ENCODE data around the gene OR10S1.
"Not testable (repeated sequence)": the region's sequence is repeated elsewhere in the genome, so short reads cannot be mapped to it uniquely, and the experiment has no call there.

OR10S1 gene, protein sequence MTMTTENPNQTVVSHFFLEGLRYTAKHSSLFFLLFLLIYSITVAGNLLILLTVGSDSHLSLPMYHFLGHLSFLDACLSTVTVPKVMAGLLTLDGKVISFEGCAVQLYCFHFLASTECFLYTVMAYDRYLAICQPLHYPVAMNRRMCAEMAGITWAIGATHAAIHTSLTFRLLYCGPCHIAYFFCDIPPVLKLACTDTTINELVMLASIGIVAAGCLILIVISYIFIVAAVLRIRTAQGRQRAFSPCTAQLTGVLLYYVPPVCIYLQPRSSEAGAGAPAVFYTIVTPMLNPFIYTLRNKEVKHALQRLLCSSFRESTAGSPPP

DNA sequence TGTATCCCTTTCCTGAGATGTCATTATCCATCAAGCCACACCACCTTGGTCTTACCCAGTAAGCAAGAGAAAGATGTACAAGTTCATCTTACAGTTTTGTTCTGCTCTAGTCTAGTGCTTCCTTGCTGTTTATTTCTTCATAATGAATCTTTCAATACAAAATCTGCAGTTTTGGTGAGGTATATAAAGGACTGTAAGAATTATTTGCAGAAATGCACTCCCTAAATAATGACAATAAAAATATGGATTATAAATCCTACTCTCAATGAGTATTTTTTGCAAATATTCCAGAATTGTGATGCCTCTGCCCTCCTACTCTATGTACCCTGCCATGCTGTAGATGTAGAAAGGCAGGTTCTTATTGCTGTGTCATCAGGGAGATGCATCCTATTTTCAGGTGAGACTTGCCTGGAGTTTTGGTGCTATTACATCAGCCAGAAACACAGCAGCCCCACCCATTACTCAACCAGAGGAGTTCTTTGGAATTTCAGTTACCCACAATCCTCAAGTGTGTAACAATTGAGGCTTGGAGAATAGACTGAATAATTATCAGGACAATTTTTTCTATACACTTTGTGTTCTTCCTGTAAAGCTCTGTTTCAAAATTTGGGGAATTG is at the start of gene OR10S1:
OR10S1 (minus strand) TSS at position 51 of the 617 bp plus-strand sequence. CDS start 117 bp downstream, outside the sequence.
- DNase-seq (ENCODE audit: low read depth) = no peak

DNA sequence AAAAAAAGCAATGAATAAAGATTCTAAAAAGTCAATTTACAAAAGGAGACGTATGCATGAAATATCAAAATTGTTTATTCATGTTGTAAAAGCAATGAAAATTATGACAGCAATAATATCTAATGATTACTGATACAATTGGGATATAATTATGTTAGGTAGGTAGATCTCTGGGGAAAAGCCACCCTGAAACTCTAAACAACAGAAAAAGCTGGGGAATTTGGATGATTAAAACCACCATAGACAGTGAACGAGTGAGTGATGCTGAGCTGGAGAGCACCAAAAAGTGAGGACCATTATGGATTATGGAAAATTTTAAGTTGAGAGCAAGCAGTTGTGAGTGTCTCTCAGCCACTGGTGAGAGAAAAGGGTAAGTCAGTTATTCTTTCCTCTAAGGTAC is 48.9 kb upstream of the OR10S1 start, which contains the start of gene OR10G8:
OR10G8 (plus strand) TSS at position 301 of the 400 bp plus-strand sequence. CDS start 2,825 bp downstream, outside the sequence.
- DNase-seq (ENCODE audit: low read depth) = no peak

GRCh38 chr11:124015837-124016236 is 38.3 kb upstream of the OR10S1 start:
- DNase-seq (ENCODE audit: low read depth) = not testable (repeated sequence)

DNA sequence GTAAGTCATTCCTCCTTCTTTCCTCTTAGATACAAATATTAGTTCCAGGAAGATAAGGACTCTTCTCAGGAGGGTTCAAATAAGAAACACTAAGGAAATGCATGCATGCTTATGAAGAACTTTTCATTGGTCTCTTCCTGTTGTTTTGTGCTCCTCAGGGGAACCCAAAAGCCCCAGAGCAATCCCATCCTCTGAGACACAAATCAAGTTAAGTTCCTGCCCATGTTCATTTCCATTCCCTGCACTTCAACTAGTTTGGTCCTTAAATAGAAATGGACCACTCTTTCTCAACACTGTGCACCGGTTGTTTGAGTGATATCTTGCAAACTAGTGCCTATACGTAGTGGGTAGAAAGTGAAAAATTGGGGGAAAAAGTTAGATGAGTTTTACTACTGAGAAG is 35.1 kb upstream of the OR10S1 start, which contains the start of gene OR10G4:
OR10G4 (plus strand) TSS at position 301 of the 400 bp plus-strand sequence. CDS start 2,578 bp downstream, outside the sequence.
- DNase-seq (ENCODE audit: low read depth) = no peak

DNA sequence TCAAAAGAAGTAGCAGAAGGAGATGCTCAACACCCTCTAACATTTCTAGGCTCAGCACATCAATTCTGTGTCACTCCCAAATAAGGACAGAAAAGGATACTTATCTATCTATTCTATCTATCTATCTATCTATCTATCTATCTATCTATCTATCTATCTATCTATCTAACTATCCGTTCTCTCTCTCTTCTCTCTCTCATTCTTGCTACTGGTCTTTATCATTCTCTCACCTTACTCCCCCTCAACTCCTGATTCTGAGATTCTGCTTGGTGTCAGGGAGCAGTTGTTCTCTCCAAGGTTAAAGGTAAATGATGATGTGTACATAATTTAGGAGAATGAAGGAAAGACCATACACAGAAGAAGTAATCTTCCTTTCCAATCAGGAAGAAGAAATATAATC is 17.5 kb upstream of the OR10S1 start, which contains the start of gene OR10G6:
OR10G6 (minus strand) TSS at position 43 of the 400 bp plus-strand sequence; CDS start at position 43, 0 bp downstream.
- DNase-seq (ENCODE audit: low read depth) = no peak

- DNase-seq (ENCODE audit: low read depth) = no peak
Measured at GRCh38 chr11:123979311-123979710, 1.7 kb upstream of the OR10S1 start.

DNA sequence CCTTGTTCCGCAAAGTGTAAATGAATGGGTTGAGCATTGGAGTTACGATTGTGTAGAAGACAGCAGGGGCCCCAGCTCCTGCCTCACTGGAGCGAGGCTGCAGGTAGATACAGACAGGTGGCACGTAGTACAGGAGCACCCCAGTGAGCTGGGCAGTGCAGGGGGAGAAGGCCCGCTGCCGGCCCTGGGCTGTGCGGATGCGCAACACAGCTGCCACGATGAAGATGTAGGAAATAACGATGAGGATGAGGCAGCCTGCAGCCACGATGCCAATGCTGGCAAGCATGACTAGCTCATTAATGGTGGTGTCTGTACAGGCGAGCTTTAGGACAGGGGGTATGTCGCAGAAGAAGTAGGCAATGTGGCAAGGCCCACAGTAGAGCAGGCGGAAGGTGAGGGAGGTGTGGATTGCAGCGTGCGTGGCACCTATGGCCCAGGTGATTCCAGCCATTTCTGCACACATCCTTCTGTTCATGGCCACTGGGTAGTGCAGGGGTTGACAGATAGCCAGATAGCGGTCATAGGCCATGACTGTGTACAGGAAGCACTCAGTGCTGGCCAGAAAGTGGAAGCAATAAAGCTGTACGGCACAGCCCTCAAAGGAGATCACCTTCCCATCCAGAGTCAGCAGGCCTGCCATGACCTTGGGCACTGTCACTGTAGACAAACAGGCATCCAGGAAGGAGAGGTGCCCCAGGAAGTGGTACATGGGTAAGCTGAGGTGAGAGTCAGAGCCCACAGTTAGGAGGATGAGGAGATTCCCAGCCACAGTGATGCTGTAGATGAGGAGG is 616 bp downstream of the OR10S1 start:
- DNase-seq (ENCODE audit: low read depth) = no peak

GRCh38 chr11:123973816-123974215 is 3.8 kb downstream of the OR10S1 start:
- no peak for DNase-seq (ENCODE audit: low read depth)

- no peak for DNase-seq (ENCODE audit: low read depth)
Measured at GRCh38 chr11:123956752-123957151, 20.8 kb downstream of the OR10S1 start.

- no peak for DNase-seq (ENCODE audit: low read depth)
Measured at GRCh38 chr11:123945132-123945531, 32.4 kb downstream of the OR10S1 start.

DNA sequence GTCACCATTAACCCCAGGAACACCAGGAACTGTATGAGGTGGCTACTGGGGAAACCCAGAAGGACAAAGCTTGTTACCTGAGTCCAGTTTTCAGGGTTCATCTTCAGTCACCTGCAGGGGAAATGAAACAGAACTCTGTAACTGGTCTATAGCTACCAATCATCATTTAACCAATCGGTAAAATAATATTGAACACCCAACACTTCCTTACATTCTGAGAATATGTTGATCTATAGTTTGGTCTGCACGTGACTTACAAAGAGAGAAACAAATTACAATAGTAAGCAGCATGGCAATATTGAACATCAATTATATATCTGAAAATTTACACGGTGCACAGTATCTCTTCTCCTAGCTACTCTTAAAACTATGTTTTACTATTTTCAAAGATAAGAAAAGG is 33.8 kb downstream of the OR10S1 start, which contains the start of gene OR6T1:
OR6T1 (minus strand) TSS at position 101 of the 400 bp plus-strand sequence; CDS start at position 101, 0 bp downstream.
- no peak for DNase-seq (ENCODE audit: low read depth)

DNA sequence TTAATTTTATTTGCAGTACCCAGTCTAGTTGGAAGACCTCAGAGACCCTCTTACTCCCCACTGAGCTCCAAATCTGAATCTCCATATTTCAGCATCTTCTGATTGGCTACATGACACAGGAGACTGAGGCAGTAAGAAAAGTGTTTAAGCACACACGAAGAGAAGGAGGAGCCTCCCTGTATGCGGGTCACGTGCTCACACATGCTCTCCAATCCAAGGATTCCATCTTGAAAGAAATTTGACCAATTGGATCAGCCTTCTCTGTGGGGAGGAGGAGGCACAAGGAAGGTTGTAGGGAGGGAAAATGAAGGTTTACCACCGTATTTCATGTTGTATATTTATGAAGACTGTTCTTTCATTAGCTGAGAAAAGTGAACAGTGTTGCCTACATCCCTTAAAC is 35.2 kb downstream of the OR10S1 start:
- no peak for DNase-seq (ENCODE audit: low read depth)

DNA sequence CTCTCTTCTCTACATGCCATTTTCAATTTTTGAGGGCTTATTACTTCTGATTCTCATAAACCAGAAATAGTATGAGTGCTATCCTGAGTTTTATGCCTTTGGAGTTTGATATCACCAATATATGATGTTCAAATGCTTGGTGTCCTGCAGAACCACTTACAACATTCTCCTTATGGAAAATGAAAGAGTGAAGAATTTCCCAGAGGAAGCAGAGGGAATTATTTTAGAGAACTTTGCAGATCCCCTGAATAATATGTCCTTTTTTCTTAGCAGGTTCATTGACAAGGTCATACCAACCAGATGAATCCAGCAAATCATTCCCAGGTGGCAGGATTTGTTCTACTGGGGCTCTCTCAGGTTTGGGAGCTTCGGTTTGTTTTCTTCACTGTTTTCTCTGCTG is 38.3 kb downstream of the OR10S1 start, which contains the start of gene OR4D5:
OR4D5 (plus strand) TSS at position 301 of the 400 bp plus-strand sequence; CDS start at position 301, 0 bp downstream.
- no peak for DNase-seq (ENCODE audit: low read depth)
